Superior temporal gyrus (tissue), 1 donor: ENCODE results near the gene SLC23A3.

ENCODE experiments used
- DNase-seq: peaks from one replicate; pipeline ENCODE4 v3.0.0-alpha.2; 2016; ENCODE audit errors: extremely low spot score

SLC23A3 gene

DNA sequence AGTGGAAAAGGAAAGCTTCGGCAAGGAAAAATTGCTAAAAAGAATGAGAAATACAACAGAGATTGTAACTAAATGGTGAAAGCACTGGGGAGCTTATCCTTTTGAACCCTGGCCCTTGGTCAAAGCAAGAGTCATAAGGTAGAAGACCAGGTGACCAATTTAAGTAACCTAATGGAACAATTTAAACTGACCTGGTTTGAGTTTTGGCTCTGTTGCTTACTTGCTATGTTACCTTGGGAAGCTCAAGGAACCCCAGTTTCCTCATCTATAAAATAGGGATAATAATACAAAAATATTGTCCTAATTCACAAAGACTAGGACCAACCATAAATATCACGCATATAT, 57.8 kb downstream of the SLC23A3 start:
- DNase-seq: no peak
